AG09309 (cell line): Measurements from ENCODE around the gene DNAJB14.
"Not testable (repeated sequence)": the region's sequence is repeated elsewhere in the genome, so short reads cannot be mapped to it uniquely, and the experiment has no call there.

Source experiments
- DNase-seq: peaks from one replicate; pipeline ENCODE4 v3.0.0-alpha.2; 2010; ENCODE audit warnings: low read depth
- H3K4me3 ChIP-seq: 2 replicates; pipeline ENCODE4 v1.5.1; 2011; ENCODE audit warnings: mild to moderate bottlenecking, low read depth, low read length, moderate library complexity; ENCODE audit not compliant: control insufficient read depth
- CTCF ChIP-seq: IDR thresholded peaks from 2 replicates; pipeline ENCODE4 v1.5.1; 2011; ENCODE audit warnings: mild to moderate bottlenecking, low read depth, low read length, inconsistent platforms; ENCODE audit not compliant: insufficient read depth, control insufficient read depth; ENCODE audit errors: missing control alignments

Gene DNAJB14

GRCh38 chr4:99971453-99972111 lies 25.2 kb upstream of the DNAJB14 start:
- no peak overlapping the region for H3K4me3 ChIP-seq
- TF ChIP-seq CTCF, result no peak
- DNase-seq, result no peak

GRCh38 chr4:99968330-99968729 lies 21.9 kb upstream of the DNAJB14 start:
- no peak for TF ChIP-seq CTCF
- peak; percentile 23 for DNase-seq

GRCh38 chr4:99966692-99967091 lies 20.3 kb upstream of the DNAJB14 start:
- TF ChIP-seq CTCF, result no peak
- no peak for DNase-seq
- no peak overlapping the region for H3K4me3 ChIP-seq

More at GRCh38 chr4:99968330-99968729, 21.9 kb upstream of the DNAJB14 start:
- H3K4me3 ChIP-seq, result no peak overlapping the region

- no peak for DNase-seq
- TF ChIP-seq CTCF, result no peak
Observed at GRCh38 chr4:99965674-99966350, 19.4 kb upstream of the DNAJB14 start.

GRCh38 chr4:99965173-99965572 lies 18.8 kb upstream of the DNAJB14 start:
- TF ChIP-seq CTCF, result no peak
- no peak for DNase-seq

More at GRCh38 chr4:99965674-99966350, 19.4 kb upstream of the DNAJB14 start:
- no peak overlapping the region for H3K4me3 ChIP-seq

GRCh38 chr4:99961711-99962110 lies 15.3 kb upstream of the DNAJB14 start:
- H3K4me3 ChIP-seq, result no peak overlapping the region
- no peak for TF ChIP-seq CTCF
- DNase-seq, result no peak

More at GRCh38 chr4:99965173-99965572, 18.8 kb upstream of the DNAJB14 start:
- no peak overlapping the region for H3K4me3 ChIP-seq

GRCh38 chr4:99960648-99961047 lies 14.2 kb upstream of the DNAJB14 start:
- DNase-seq, result no peak
- no peak for TF ChIP-seq CTCF
- H3K4me3 ChIP-seq, result no peak overlapping the region

- not testable (repeated sequence) for H3K4me3 ChIP-seq, DNase-seq
Observed at GRCh38 chr4:99958207-99958606, 11.8 kb upstream of the DNAJB14 start.
